ENCODE results near the gene ARHGAP15.

Gene ARHGAP15

DNA sequence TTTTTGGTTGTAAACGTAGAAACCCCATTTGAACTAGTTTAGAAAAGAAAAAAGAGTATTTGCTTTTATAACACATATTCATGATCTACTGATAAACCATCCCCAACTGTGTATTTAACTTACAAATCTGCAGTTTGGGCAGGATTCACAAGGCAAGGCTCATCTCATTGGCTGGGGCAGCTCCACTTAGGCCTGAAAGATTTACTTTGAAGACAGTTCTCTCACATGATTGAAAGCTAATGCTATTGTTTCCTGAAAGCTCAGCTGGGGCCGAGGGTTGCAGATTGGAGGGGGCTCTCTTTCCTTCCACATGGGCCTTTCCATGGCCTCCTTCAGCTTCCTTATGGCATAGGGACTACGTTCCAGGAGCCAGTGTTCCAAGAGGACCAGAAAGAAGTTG lies 47.4 kb downstream of the ARHGAP15 start:
- no peak for DNase-seq

DNA sequence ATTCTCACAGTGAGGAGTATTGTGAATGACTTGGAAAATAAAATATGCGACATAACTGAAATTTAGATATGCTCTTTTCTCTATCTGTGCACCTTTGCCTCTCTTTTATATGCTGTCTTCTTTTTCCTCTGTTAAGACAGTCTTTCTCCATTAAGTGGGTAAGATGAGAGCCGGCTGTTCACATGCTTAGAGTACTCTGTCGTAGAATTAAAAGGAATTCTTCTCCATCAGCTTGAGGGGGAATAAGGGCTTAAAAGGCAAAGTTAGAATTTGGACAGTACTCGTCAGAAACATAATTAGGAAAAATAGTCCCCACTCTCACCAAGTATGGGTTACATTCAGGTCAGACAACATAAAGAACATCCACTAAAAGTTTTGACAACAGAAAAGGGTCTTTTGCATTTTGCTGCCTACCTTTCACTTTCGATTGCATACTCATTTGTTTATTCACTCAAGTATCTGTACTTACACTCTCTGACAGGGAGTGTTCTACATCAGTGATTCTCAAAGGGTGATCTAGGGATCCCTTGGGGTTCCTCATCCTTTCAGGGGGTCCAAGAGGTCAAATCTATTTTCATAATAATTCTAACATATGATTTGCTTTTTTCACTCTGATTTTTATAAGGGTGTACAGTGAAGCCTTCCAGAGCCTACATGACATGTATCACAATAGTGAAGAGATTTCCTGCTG lies 48.0 kb downstream of the ARHGAP15 start:
- peak; percentile 24 for DNase-seq

DNA sequence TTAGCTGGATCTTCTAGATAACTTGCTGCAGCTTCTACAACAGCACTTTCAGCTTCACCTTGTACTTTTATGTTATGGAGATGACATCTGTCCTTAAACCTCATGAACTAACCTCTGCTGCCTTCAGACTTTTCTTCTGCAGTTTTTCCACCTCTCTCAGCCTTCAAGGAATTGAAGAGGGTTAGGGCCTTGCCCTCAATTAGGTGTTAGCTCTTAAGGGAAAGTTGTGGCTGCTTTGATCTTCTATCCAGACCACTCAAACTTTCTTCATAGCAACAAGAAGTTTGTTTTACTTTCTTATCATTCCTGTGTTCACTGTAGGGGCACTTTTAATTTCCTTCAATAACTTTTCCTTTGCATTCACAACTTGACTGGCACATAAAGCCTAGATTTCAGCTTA lies 52.3 kb downstream of the ARHGAP15 start:
- no peak for DNase-seq

DNA sequence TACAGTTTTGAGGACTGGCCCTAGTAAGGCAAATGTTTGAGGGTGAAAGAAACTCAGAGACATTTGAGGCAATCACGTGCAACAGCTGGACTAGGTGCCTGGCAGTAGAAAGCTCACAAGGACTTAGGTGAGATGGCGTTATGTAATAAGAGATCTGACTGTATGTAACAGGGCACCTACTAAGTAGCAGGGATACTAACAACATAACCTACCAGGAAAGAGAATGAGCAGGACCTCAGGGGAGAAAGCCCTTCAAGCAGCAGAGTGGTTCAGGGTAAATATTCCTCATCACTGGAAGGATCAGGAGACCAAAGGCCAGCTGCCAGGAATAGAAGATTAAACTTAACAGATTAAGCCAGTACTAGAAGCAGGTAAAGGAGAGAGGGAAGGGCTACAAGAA lies 53.4 kb downstream of the ARHGAP15 start:
- no peak for DNase-seq

DNA sequence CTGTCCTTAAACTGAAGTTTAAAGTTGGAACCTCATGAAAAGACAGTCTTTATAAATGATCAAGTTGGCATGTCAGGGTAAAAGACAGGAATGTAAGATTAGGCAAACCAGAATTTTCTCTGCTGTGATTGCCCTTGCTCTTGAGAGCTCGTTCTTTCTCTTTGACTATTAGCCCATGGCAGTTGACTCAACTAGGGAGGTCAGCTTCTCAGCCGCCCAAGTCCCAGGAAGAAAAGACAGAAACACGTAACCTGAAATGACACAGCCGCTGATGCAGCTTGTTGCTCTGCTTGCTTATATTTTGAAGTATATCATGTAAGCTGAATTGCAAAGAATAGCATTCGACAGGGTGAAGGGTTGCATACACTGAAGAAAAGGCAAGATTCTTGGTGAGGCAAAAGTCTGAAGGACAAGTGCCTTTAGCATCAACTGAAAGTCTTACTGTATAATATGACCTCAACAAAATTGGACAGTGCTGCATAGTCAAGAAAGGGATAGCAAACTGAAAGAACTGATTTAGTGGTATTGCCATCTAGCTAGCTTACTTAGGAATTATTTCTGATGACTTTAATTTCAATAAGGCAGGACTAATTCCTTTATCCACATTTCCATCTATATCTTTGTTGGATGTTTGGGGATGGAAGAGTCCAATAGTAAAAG lies 54.7 kb downstream of the ARHGAP15 start:
- DNase-seq, result no peak

DNA sequence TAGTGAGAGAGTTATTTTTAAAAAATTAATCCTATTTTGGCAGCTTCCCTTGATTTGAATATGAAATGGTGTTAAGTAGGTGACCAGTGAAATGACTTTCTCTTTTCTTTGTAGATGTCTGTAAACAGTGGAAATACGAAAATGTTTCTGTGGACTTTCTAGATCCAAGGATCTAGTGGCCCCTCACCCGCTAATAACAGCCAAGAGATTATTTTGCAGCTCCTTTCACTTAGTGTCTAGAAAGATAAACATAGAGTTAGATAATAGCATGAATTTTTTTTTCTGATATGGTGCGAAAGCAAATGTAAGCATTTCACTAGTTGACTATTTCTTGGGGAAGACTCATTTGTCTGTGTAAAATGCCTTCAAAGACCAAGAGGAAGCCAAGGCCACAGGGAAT lies 57.7 kb downstream of the ARHGAP15 start:
- no peak for DNase-seq

DNA sequence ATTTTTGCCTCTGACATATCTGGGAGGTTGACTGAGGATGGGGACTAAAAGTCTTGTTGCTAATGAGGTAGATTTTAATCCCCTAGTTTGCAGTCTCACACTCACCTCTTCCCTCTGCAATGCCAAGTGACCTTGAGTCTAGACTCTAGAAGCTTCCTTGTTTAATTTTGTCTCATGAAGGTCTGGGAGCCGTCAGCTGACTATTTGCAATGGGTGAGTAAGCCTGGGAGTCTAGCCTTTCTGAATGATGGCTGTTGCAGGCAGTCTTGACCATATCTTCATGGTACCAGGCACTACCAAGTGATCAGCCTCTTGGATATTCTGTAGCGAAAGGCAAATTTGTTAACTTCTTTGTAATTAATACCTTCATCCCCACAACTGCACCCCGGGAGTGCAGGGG lies 61.2 kb downstream of the ARHGAP15 start:
- no peak for DNase-seq

DNA sequence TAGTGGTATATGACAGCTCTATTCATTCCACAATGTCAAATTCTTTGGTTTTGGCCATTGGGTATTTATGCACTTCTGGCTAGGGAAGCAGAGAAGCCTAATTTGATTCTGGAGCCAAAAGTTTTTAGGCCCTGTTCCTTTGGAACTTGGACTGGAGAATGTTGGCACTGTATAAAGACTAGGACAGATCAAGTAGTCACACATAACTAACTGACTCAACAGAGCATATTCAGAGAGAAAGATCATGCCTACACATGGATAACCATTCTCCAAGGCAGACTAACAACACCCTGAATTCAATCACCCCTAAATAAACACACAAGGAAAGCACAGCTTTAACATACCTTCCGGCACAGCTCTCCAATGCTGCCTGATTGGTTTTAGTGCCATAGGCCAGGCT lies 62.9 kb downstream of the ARHGAP15 start:
- DNase-seq, result no peak

DNA sequence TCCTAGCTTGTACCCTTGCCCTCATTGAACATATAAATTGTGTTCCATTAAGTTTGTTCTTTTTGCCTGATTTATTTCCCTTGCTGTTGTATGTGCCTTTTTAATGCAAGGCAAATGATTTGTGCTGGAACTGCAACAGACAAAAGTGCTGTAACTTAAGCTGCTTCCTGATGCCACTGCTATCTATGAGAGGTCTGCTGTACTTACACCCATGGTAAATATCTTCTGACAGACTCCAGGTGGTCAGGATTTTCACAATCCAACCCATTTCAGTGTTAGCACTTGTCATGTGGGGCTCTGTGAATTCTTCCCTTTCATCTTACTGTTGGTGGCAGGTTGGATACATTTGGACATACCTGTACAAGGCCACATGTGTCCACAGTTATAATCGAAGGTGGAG lies 63.5 kb downstream of the ARHGAP15 start:
- DNase-seq, result no peak

DNA sequence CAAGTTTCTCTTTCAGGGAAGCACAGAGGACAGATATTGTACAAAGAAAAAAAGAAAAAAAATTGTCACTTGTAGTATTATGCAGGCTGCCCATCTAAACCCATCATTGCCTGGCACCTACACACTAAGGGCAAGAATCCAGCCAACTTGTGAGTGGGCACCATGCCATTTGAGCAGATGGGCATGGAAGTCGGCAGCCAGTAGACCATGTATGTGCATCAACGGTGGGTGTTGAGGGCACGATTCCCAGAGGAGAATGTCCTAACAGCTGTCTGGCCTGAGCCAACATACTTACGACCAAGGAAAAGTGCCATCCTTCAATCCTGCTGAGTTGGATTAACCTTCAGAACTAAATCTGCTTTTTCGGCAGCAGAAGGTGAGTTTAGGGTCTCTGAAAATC lies 63.9 kb downstream of the ARHGAP15 start:
- DNase-seq, result no peak

DNA sequence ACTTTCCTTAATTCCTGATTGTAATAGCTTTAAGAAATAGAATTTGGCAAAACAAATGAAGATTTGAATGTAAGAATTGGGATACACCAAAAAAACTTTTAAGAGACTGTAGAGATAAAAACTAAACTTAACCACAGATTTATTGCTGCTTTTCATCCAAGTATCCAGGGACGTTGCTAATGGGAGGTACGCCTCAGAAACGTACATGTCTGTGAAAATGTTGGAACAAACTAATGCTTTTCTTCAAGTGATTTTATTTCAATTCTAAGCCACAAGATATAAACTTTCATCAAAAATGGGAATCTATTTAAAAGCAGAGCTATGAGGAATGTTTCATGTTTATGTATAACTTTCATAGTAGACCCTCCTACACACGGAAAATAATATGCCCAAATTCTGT lies 66.3 kb downstream of the ARHGAP15 start:
- no peak for DNase-seq

DNA sequence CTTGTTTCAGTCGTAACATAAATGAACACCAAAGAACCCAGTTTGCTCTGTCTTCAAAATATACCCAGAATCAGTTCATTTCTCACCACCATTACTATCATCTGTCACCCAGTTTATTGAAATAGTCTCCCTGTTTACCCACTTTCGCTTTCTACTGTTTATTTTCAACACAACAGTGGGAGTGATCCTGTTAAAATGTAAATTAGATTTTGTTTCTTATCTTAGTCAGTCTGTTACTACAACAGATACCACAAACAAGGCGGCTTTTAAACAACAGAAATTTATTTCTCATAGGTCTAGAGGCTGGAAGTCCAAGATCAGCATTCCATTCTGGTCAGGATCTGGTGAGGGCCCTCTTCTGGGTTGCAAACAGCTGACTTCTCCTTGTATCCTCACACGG lies 74.8 kb downstream of the ARHGAP15 start:
- DNase-seq, result no peak

DNA sequence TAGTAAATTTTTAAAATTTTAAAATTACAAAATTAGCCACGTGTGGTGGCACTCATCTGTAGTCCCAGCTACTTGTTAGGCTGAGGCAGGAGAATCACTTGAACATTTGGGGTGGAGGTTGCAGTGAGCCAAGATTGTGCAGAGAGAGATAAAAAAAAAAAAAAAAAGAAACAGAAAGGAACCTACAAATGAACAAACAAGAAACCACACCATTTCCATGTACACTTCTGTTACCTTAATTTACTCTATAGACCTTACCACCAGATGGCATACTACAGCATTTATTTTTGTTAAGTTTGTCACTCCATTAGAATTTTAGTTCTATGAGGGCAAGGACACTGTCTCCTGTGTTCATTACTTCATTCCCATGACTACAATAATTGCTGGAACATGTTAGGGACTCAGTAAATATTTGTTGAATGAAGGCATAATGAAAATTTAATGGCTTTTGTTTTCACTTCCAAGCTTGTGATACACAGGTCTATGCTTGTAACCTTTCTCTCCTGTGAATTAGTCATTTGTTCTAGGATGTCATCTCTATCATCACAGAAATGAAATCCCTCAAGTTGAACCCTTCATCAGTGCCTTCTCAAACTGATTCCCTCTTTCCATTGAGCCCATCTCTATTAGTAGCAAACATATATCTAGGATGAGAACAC lies 76.0 kb downstream of the ARHGAP15 start:
- no peak for DNase-seq

DNA sequence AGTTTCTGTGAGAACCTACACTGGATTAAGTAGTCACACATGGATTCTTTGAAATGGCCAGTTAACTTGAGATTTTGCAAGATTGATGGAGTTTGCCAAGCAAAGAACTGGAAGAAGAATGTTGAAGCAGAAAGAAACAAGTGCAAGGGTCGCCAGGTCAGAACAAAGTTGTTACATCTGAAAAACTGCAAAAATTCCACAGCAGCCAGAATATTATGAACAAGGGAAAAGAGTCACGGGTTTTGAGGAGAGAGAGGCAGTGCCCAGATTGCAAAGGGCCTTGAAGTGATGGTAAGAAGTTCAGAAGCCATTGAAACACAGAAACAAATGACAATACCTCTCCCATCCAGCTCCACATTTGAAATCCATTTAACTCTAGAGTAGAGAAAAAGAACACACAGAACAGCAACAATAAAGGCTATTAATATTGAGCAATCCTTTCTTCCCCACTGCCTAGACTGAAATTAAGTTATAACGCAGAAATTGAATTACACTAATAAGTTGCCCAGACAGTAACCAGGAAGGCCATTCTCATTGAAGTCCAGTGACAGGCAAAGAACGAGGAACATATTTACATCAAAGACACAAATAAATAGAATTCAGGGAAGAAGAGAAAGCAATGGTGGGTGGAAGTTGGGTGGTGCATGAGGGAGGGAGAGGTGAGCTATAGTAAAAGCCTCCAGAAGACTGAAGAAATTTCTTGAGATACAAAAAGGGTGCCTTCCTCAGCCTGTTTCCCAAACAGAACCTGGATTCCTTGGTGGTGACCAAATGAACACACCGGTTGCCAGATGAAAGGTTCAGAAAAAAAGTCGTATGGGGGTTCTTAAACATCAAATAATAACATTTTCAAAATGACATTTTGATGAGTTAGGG lies 80.6 kb downstream of the ARHGAP15 start:
- no peak for DNase-seq

DNA sequence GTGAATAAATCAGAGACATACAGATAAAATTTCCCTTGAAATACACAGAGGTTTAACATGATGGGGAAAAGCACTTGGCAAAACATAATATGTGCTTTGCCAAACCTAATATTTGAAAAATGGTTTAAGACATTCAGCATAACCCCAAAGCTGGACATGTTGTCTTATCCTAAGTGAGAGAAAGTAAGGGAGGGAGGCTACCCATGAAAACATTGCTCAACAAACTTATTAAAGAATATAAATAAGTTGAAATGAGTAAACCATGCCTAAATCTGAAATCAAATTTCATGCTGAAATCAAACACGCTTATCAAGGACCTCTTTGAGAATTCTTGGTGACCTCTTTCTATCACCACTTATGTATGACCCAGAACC lies 81.2 kb downstream of the ARHGAP15 start:
- DNase-seq, result no peak

DNA sequence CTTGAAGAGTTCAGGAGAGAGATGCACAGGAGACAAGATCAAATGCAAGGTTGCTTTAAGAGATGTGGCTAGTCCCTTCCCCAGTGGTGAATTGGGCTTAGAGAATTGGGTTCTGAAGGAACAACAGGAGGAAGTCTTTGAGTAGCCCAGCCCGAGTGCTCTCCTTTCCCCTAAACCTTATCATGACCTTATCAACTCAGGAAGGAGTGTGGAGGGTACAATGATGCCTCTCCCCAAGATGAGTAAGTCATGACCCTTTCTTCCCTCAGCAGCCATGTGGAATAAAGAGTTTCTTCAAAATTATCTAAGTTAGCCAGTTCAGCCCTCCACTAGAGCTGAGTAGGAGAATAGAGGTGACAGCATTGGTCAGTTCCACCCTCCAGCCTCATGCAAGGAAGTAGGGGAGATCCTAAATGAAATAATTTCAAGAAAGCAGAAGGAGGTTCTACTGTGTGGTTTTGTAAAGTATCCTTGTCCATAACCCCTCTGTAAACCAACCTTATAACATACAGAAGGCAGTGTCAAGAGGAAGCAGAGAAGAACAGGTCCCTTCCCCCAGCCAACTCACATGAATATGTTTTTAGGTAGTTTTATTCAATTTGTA lies 88.4 kb downstream of the ARHGAP15 start:
- DNase-seq, result no peak

DNA sequence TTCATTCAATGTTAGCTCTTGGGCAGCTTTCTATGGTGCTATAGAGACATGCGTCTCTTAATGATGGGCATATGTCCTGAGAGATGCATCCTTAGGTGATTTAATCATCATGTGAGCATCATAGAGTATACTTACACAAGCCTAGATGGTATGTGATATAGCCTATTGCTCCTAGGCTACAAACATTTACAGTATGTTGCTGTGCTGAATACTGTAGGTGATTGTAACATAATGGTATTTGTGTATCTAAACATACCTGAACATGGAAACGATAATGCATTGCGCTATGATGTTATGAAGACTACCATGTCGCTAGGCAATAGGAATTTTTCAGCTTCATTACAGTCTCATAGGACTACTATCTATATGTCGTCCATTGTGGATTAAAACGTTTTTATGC lies 89.4 kb downstream of the ARHGAP15 start:
- no peak for DNase-seq

DNA sequence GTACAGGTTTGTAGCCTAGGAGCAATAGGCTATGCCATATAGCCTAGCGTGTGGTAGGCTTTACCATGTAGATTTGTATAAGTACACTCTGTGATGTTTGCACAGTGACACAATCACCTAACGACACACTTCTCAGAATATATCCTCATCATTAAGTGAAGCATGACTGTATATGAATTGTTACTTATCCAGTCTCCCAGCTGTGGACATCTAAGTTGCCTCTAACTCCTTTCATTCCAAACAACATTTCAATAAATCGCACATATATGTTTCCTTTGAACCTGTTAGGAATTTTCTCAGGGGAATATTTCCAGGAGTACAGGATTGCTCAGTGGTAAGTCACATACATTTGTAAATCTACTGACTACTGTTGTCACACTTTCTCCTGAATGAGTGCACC lies 90.0 kb downstream of the ARHGAP15 start:
- no peak for DNase-seq

DNA sequence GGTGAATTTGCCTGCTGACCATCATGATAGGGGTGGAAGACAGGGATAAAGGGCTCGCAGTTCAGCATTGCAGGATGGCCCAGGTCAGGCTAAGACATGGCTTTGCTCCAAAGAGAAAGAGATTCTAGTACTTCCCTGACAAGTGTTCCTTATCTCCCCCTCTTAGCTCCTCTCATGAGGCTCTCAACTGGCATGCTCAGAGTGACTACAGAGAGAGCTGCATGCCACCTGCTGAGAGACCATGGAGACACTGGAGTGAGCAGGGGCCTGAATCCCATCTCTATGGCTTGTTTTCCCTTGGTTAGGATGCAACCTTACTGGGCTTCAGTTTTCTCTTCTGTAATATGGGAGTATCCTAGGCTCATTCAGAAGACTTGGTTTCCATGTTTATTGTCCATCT lies 94.3 kb downstream of the ARHGAP15 start:
- no peak for DNase-seq

DNA sequence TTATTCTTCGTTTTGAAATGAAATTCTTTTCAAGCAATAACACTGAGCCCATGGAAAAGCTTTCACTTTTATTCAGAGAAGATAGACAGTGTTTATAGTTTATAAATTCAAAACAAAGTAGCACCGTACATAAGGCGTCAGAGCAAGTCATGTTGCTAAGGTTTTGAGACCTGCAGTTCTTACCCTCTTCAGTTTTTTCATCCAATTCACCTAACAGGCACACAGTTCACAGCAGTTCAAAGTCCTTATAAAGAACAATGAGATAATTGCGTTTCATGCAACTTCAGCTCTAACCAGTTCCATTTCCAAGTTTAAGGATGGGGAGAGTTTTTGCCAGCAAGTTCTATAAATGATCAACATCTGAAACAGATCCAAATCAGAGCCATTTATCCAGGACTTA lies 96.7 kb downstream of the ARHGAP15 start:
- DNase-seq, result no peak

DNA sequence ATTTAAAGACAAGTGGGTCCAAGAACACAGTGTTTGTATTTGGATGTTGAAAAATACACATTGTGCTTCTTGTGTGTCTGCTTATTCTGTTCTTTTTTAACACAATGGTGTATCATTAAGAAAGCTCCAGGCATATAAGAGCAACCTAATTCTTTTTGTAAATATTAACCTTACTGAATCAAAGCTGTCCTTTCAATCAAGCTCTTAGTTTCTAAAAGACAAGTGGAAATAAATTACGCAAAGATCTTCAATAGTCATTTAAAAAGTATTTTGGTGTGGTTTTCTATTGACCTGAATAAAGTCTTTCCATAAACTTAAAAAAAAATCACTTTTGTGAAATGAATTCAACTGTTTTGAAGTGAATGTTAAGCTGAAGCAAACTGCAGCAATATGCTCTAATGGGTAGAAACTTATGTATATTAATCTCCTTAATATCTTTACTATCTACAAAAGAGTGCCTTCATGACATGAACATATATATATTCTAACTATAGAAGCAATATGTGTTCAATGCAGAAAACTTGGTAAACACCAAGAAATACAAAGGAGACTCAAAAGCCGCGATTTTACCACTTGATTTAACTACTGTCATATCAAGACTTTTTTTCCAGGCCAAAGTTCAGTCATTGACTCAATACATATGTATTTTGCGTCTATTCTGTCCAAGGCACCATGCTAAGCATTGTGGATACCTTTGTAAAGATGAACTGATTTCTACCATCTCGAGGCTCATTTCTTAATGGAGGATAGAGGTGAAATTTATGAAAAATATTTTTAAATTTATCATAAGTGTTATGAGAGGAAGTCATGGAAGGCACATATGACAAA lies 97.7 kb downstream of the ARHGAP15 start:
- DNase-seq, result no peak

DNA sequence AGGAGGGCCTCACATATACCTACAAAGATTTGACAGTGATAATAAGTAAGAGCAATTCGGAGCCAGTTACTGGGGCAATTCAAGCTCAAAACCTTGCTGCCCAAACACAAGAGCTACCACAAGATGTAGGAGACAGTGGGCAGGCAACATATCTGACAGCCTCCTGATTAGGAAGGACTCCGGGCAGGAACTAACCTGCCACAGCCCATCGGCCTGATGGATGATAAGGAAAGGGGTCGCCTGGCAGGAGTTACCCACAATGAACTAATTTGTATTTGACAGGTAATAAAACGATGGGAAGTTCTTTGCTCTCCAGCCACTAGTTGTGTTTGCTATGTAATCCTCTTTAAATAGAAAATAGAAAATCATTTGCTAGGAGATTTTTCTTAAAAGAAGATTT lies 100.2 kb downstream of the ARHGAP15 start:
- no peak for DNase-seq

Data from retina (tissue), 1 donor.